GM23338 (cell line): Measurements from ENCODE around the gene BCL11B. TPM values are rescaled to one million over a fixed set of nuclear protein-coding genes. Genes with fewer than 3 reads are reported as not detected.

Experiments used
- ATAC-seq: fragments of 200-7000 bp; cut with Tn5 transposase; 3 replicates; pipeline ENCODE4 v1.9.1; 2020
- DNase-seq: peaks from one replicate; pipeline ENCODE4 v3.0.0-alpha.2; 2015; ENCODE audit warnings: low spot score
- H2AFZ ChIP-seq: fragments of 200-600 bp; sonication (generic); 2 replicates; pipeline ENCODE4 v1.8.0; 2016; ENCODE audit warnings: antibody characterized with exemption, mild to moderate bottlenecking, moderate library complexity
- H3F3A ChIP-seq: fragments of 200-600 bp; sonication (generic); replicated peaks from 2 replicates; pipeline ENCODE4 v1.8.0; 2017; ENCODE audit warnings: antibody characterized with exemption, mixed run types, low read depth
- H3K27ac ChIP-seq: fragments of 200-600 bp; sonication (generic); 2 replicates; pipeline ENCODE4 v1.6.1; 2016; ENCODE audit warnings: low read depth
- H3K27me3 ChIP-seq: fragments of 200-600 bp; sonication (generic); 2 replicates; pipeline ENCODE4 v1.8.0; 2016; ENCODE audit warnings: mild to moderate bottlenecking, mixed run types, moderate library complexity; ENCODE audit not compliant: insufficient read depth
- H3K36me3 ChIP-seq: fragments of 200-600 bp; sonication (generic); 2 replicates; pipeline ENCODE4 v1.8.0; 2016; ENCODE audit warnings: mild to moderate bottlenecking; ENCODE audit not compliant: insufficient read depth
- H3K4me1 ChIP-seq: fragments of 200-600 bp; sonication (generic); 2 replicates; pipeline ENCODE4 v1.8.0; 2016; ENCODE audit warnings: mild to moderate bottlenecking, moderate library complexity; ENCODE audit not compliant: insufficient read depth
- H3K4me2 ChIP-seq: fragments of 200-600 bp; sonication (generic); 2 replicates; pipeline ENCODE4 v1.7.1; 2017; ENCODE audit warnings: mixed run types
- H3K4me3 ChIP-seq: fragments of 200-600 bp; sonication (generic); 2 replicates; pipeline ENCODE4 v1.6.1; 2016; ENCODE audit warnings: mixed run types
- H3K79me2 ChIP-seq: fragments of 200-600 bp; sonication (generic); replicated peaks from 2 replicates; pipeline ENCODE4 v1.8.0; 2017; ENCODE audit warnings: mild to moderate bottlenecking; ENCODE audit not compliant: insufficient read depth
- H3K9me2 ChIP-seq: fragments of 200-600 bp; sonication (generic); 2 replicates; pipeline ENCODE4 v1.8.0; 2017; ENCODE audit not compliant: insufficient read depth
- H4K20me1 ChIP-seq: fragments of 200-600 bp; sonication (generic); replicated peaks from 2 replicates; pipeline ENCODE4 v1.8.0; 2017; ENCODE audit warnings: mild to moderate bottlenecking; ENCODE audit not compliant: insufficient read depth
- H3K27ac Mint-ChIP-seq: 2 replicates; pipeline ENCODE4 v1.8.0; 2020; ENCODE audit warnings: inconsistent platforms, mild to moderate bottlenecking, moderate library complexity, mixed read lengths
- H3K27me3 Mint-ChIP-seq: 3 replicates; pipeline ENCODE4 v1.8.0; 2022; ENCODE audit warnings: low read depth, mild to moderate bottlenecking, moderate library complexity, mixed read lengths, inconsistent platforms; ENCODE audit not compliant: insufficient read depth, poor library complexity
- H3K36me3 Mint-ChIP-seq: 3 replicates; pipeline ENCODE4 v1.8.0; 2021; ENCODE audit warnings: low read depth, mild to moderate bottlenecking, inconsistent platforms, moderate library complexity, mixed read lengths
- H3K4me1 Mint-ChIP-seq: 3 replicates; pipeline ENCODE4 v1.8.0; 2020; ENCODE audit warnings: mild to moderate bottlenecking, inconsistent platforms, mixed read lengths
- H3K4me3 Mint-ChIP-seq: 3 replicates; pipeline ENCODE4 v1.8.0; 2021; ENCODE audit warnings: moderate library complexity, mild to moderate bottlenecking, inconsistent platforms, mixed read lengths
- H3K9me3 Mint-ChIP-seq: 3 replicates; pipeline ENCODE4 v1.8.0; 2020; ENCODE audit warnings: moderate library complexity, mild to moderate bottlenecking, inconsistent platforms, mixed read lengths
- CREB1 ChIP-seq: fragments of 250-450 bp; sonication (Bioruptor Pico); IDR thresholded peaks from 2 replicates; pipeline ENCODE4 v1.5.0; 2020; ENCODE audit warnings: low read depth, mild to moderate bottlenecking, moderate library complexity
- CTCF ChIP-seq, 2 experiments: fragments of 200-600 bp in 1 of 2; sonication (generic) in 1 of 2; conservative IDR thresholded peaks; 2 replicates each; pipeline versions ENCODE4 v1.5.1 to v1.6.1; 2016 to 2017; ENCODE audit warnings: antibody characterized with exemption in 2 of 2, low read depth in 2 of 2, mild to moderate bottlenecking in 2 of 2, moderate library complexity in 1 of 2
- ETS1 ChIP-seq: IDR thresholded peaks from 2 replicates; pipeline ENCODE4 v1.6.1; 2016; ENCODE audit warnings: antibody characterized with exemption
- EZH2 ChIP-seq: fragments of 200-600 bp; sonication (generic); IDR thresholded peaks from one replicate; pipeline ENCODE4 v1.8.0; 2017; ENCODE audit warnings: antibody characterized with exemption, mild to moderate bottlenecking, low read depth; ENCODE audit not compliant: unreplicated experiment
- EZH2phosphoT487 ChIP-seq: fragments of 200-600 bp; sonication (generic); IDR thresholded peaks from one replicate; pipeline ENCODE4 v1.8.1; 2018; ENCODE audit warnings: antibody characterized with exemption; ENCODE audit not compliant: unreplicated experiment
- NANOG ChIP-seq: IDR thresholded peaks from 2 replicates; pipeline ENCODE4 v1.6.1; 2016; ENCODE audit warnings: antibody characterized with exemption, borderline replicate concordance
- REST ChIP-seq: IDR thresholded peaks from one replicate; pipeline ENCODE4 v1.6.1; 2018; ENCODE audit warnings: antibody characterized with exemption; ENCODE audit not compliant: unreplicated experiment
- ZNF331 ChIP-seq: fragments of 250-450 bp; sonication (Bioruptor Pico); IDR thresholded peaks from 2 replicates; pipeline ENCODE4 v1.5.0; 2020; ENCODE audit warnings: low read depth, mild to moderate bottlenecking, moderate library complexity
- ZNF462 ChIP-seq: fragments of 250-450 bp; sonication (Bioruptor Pico); IDR thresholded peaks from 2 replicates; pipeline ENCODE4 v1.5.0; 2020; ENCODE audit warnings: mild to moderate bottlenecking, moderate library complexity
- polyA plus RNA-seq: library from polyadenylated mRNA; unstranded; fragments of >200 nt; fragmentation: Nextera tagmentation; extraction: Ambion mirVana; gene quantifications from 2 replicates; pipeline ENCODE4 v1.2.1, GENCODE V29; 2016
- total RNA-seq: library from RNA; depleted of rRNA; stranded (reverse); fragments of >200 nt; shearing (Covaris generic); gene quantifications from 2 replicates; pipeline ENCODE4 v1.2.3, GENCODE V29; 2014

The BCL11B gene
- total and polyA plus RNA-seq, 2 experiments from 2014 or later: 2.4 to 6.7 TPM

- no peak overlapping the region for H2AFZ ChIP-seq
- no peak overlapping the region for H3K4me3 ChIP-seq
- Mint-ChIP-seq H3K27me3 (peaks cover 9% of the 10 kb centered on the region), H3K9me3 (no peaks in the 10 kb centered on the region), H3K4me3 (no peak overlapping the region), H3K36me3 (no peaks in the 10 kb centered on the region), H3K27ac (no peak overlapping the region), H3K4me1 (peaks cover 48% of the 10 kb centered on the region)
- no peaks in the 10 kb centered on the region for H3K9me2 ChIP-seq
- H3K4me2 ChIP-seq: no peak overlapping the region
- DNase-seq (no peak), ATAC-seq (no peak)
- H3K27ac ChIP-seq: no peak overlapping the region
- TF ChIP-seq ZNF462 (CRISPR knock-in tag): no peak
- no peak for TF ChIP-seq EZH2
- TF ChIP-seq ZNF331: no peak
- no peak for TF ChIP-seq NANOG
- TF ChIP-seq EZH2phosphoT487: no peak
- no peak for TF ChIP-seq CTCF (conservative IDR thresholded peaks at IDR 0.05; ENCODE audit: low read depth in 2 of 2)
- TF ChIP-seq REST: no peak
- no peak for TF ChIP-seq CREB1 (CRISPR knock-in tag)
- TF ChIP-seq ETS1: no peak
- H3K4me1 ChIP-seq: peaks cover 38% of the 10 kb centered on the region
- H3K36me3 ChIP-seq: no peaks in the 10 kb centered on the region
- H3K79me2 ChIP-seq: peaks cover 10% of the 10 kb centered on the region
- H4K20me1 ChIP-seq: no peaks in the 10 kb centered on the region
- H3F3A ChIP-seq: no peaks in the 10 kb centered on the region
- no peaks in the 10 kb centered on the region for H3K27me3 ChIP-seq
Observed at GRCh38 chr14:99175331-99176155, 96.5 kb downstream of the BCL11B start.
